ENCODE data around the gene ZNF180.
"Not testable (repeated sequence)": the region's sequence is repeated elsewhere in the genome, so short reads cannot be mapped to it uniquely, and the experiment has no call there.

Gene ZNF180

GRCh38 chr19:44540736-44541135 is 40.4 kb upstream of the ZNF180 start:
- no peaks in the 10 kb centered on the region for H3K27me3 ChIP-seq

GRCh38 chr19:44539991-44540390 is 39.7 kb upstream of the ZNF180 start:
- H3K4me1 ChIP-seq = no peaks in the 10 kb centered on the region
- no peaks in the 10 kb centered on the region for H3K36me3 ChIP-seq
- H3K27me3 ChIP-seq = no peaks in the 10 kb centered on the region
- DNase-seq = no peak
- no peak for TF ChIP-seq CTCF (IDR thresholded peaks at IDR 0.05; ENCODE audit: low read depth, low read length)
- H3K4me3 ChIP-seq (ENCODE audit: low read depth, low read length) = no peak overlapping the region
- H3K9me3 ChIP-seq = no peaks in the 10 kb centered on the region

More at GRCh38 chr19:44540736-44541135, 40.4 kb upstream of the ZNF180 start:
- no peak overlapping the region for H3K4me3 ChIP-seq (ENCODE audit: low read depth, low read length)
- no peaks in the 10 kb centered on the region for H3K36me3 ChIP-seq
- TF ChIP-seq CTCF (IDR thresholded peaks at IDR 0.05; ENCODE audit: low read depth, low read length) = no peak
- no peaks in the 10 kb centered on the region for H3K9me3 ChIP-seq
- no peak for DNase-seq
- H3K4me1 ChIP-seq = no peaks in the 10 kb centered on the region

GRCh38 chr19:44539236-44539826 is 39.0 kb upstream of the ZNF180 start:
- no peak for TF ChIP-seq CTCF (IDR thresholded peaks at IDR 0.05; ENCODE audit: low read depth, low read length)
- DNase-seq = no peak
- H3K4me1 ChIP-seq = no peaks in the 10 kb centered on the region

GRCh38 chr19:44535361-44535760 is 35.0 kb upstream of the ZNF180 start:
- DNase-seq; H3K4me1 ChIP-seq; H3K9me3 ChIP-seq; H3K4me3 ChIP-seq (ENCODE audit: low read depth, low read length); H3K36me3 ChIP-seq: not testable (repeated sequence)
- H3K27me3 ChIP-seq = peaks cover 14% of the 10 kb centered on the region

More at GRCh38 chr19:44539236-44539826, 39.0 kb upstream of the ZNF180 start:
- H3K36me3 ChIP-seq = no peaks in the 10 kb centered on the region
- H3K9me3 ChIP-seq = no peaks in the 10 kb centered on the region
- no peak overlapping the region for H3K4me3 ChIP-seq (ENCODE audit: low read depth, low read length)
- no peaks in the 10 kb centered on the region for H3K27me3 ChIP-seq

- TF ChIP-seq CTCF (IDR thresholded peaks at IDR 0.05; ENCODE audit: low read depth, low read length) = no peak
- Histone ChIP-seq H3K4me3 (ENCODE audit: low read depth, low read length) (no peak overlapping the region), H3K36me3 (no peaks in the 10 kb centered on the region), H3K4me1 (no peaks in the 10 kb centered on the region), H3K27me3 (peaks cover 34% of the 10 kb centered on the region), H3K9me3 (no peaks in the 10 kb centered on the region; the same call in 1 of the 2 replicates)
- no peak for DNase-seq
These were observed 32.5 kb upstream of the ZNF180 start for GRCh38 chr19:44532819-44533218.

- Histone ChIP-seq H3K27me3 (peaks cover 36% of the 10 kb centered on the region), H3K4me3 (ENCODE audit: low read depth, low read length) (no peak overlapping the region), H3K9me3 (no peaks in the 10 kb centered on the region; the same call in 1 of the 2 replicates), H3K4me1 (no peaks in the 10 kb centered on the region), H3K36me3 (no peaks in the 10 kb centered on the region)
- DNase-seq = no peak
- no peak for TF ChIP-seq CTCF (IDR thresholded peaks at IDR 0.05; ENCODE audit: low read depth, low read length)
These were observed 30.5 kb upstream of the ZNF180 start for GRCh38 chr19:44530777-44531176.

All from BE2C (cell line).